WTC11 (cell line): ENCODE data around the gene RSPO4.

Experiments
- ATF1 ChIP-seq: sonication (generic); formaldehyde crosslinking; IDR thresholded peaks from 2 replicates; pipeline ENCODE4 v1.8.1; 2023; ENCODE audit warnings: mild to moderate bottlenecking, moderate library complexity, missing genetic modification reagents
- CBFB ChIP-seq: sonication (generic); formaldehyde crosslinking; IDR thresholded peaks from 2 replicates; pipeline ENCODE4 v1.8.1; 2022; ENCODE audit warnings: mild to moderate bottlenecking, low read depth, missing genetic modification reagents
- NR1H2 ChIP-seq: sonication (generic); formaldehyde crosslinking; IDR thresholded peaks from 2 replicates; pipeline ENCODE4 v1.9.0; 2021; ENCODE audit warnings: mild to moderate bottlenecking, moderate library complexity, missing genetic modification reagents
- PRDM15 ChIP-seq: sonication (generic); formaldehyde crosslinking; IDR thresholded peaks from 2 replicates; pipeline ENCODE4 v1.8.0; 2022; ENCODE audit warnings: missing genetic modification reagents
- TP53 ChIP-seq: sonication (generic); formaldehyde crosslinking; IDR thresholded peaks from 2 replicates; pipeline ENCODE4 v1.8.1; 2023; ENCODE audit warnings: mild to moderate bottlenecking, missing genetic modification reagents
- USF1 ChIP-seq: sonication (generic); formaldehyde crosslinking; IDR thresholded peaks from 2 replicates; pipeline ENCODE4 v1.8.0; 2022; ENCODE audit warnings: mild to moderate bottlenecking, missing genetic modification reagents
- USF2 ChIP-seq: sonication (generic); formaldehyde crosslinking; IDR thresholded peaks from 2 replicates; pipeline ENCODE4 v1.8.1; 2023; ENCODE audit warnings: mild to moderate bottlenecking, missing genetic modification reagents, moderate library complexity
- TF ChIP-seq, protein P1 (sequence below): fragments of 200-600 bp; IDR thresholded peaks from 2 replicates; pipeline ENCODE4 v1.8.0; 2022; ENCODE audit warnings: antibody characterized with exemption
- TF ChIP-seq, protein P2 (sequence below): sonication (generic); formaldehyde crosslinking; IDR thresholded peaks from 2 replicates; pipeline ENCODE4 v1.8.1; 2023; ENCODE audit warnings: mild to moderate bottlenecking, missing genetic modification reagents

- TF ChIP-seq, protein P1, sequence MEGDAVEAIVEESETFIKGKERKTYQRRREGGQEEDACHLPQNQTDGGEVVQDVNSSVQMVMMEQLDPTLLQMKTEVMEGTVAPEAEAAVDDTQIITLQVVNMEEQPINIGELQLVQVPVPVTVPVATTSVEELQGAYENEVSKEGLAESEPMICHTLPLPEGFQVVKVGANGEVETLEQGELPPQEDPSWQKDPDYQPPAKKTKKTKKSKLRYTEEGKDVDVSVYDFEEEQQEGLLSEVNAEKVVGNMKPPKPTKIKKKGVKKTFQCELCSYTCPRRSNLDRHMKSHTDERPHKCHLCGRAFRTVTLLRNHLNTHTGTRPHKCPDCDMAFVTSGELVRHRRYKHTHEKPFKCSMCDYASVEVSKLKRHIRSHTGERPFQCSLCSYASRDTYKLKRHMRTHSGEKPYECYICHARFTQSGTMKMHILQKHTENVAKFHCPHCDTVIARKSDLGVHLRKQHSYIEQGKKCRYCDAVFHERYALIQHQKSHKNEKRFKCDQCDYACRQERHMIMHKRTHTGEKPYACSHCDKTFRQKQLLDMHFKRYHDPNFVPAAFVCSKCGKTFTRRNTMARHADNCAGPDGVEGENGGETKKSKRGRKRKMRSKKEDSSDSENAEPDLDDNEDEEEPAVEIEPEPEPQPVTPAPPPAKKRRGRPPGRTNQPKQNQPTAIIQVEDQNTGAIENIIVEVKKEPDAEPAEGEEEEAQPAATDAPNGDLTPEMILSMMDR, result no peak
- TF ChIP-seq NR1H2 (CRISPR knock-in tag), result no peak
- TF ChIP-seq, protein P2, sequence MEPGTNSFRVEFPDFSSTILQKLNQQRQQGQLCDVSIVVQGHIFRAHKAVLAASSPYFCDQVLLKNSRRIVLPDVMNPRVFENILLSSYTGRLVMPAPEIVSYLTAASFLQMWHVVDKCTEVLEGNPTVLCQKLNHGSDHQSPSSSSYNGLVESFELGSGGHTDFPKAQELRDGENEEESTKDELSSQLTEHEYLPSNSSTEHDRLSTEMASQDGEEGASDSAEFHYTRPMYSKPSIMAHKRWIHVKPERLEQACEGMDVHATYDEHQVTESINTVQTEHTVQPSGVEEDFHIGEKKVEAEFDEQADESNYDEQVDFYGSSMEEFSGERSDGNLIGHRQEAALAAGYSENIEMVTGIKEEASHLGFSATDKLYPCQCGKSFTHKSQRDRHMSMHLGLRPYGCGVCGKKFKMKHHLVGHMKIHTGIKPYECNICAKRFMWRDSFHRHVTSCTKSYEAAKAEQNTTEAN (CRISPR knock-in tag), result no peak
- no peak for TF ChIP-seq USF1 (CRISPR knock-in tag)
- TF ChIP-seq TP53 (CRISPR knock-in tag), result no peak
- no peak for TF ChIP-seq PRDM15 (CRISPR knock-in tag)
- TF ChIP-seq ATF1 (CRISPR knock-in tag), result no peak
- TF ChIP-seq CBFB (CRISPR knock-in tag), result no peak
- TF ChIP-seq USF2, result no peak
Observed at GRCh38 chr20:965956-966355, 36.2 kb downstream of the RSPO4 start.
